ENCODE results near the gene BICRAL.

GRCh38 chr6:42891199-42891722, 109.4 kb downstream of the BICRAL start:
- TF ChIP-seq POLR2A (IDR thresholded peaks at IDR 0.05; ENCODE audit: low read length) (no peak), GATA1 (IDR thresholded peaks at IDR 0.05; ENCODE audit: low read depth, low read length) (no peak)

All from erythroblast (primary cell).